Esophagus muscularis mucosa (tissue), 4 donors: ENCODE data around the gene NR1H2. TPM values are rescaled to one million over a fixed set of nuclear protein-coding genes. Genes with fewer than 3 reads are reported as not detected.
"Not testable (repeated sequence)": the region's sequence is repeated elsewhere in the genome, so short reads cannot be mapped to it uniquely, and the experiment has no call there.

Source experiments
- DNase-seq: peaks from one replicate; pipeline ENCODE4 v3.0.0-alpha.2; 2017; ENCODE audit errors: extremely low spot score
- H3K27ac ChIP-seq, 4 donors: fragments of 200-600 bp; sonication (generic); replicated peaks in 1 of 4; 1 replicate in 3 of 4; 2 replicates in 1 of 4; pipeline ENCODE4 v1.5.1; 2016 to 2019; ENCODE audit warnings: mild to moderate bottlenecking in 1 of 4
- H3K27me3 ChIP-seq, 4 donors: fragments of 200-600 bp; sonication (generic); one replicate each; pipeline versions ENCODE4 v1.5.1 to v1.6.0; 2016 to 2019
- H3K36me3 ChIP-seq, 4 donors: fragments of 200-600 bp; sonication (generic); one replicate each; pipeline ENCODE4 v1.5.1; 2016 to 2019
- H3K4me1 ChIP-seq, 4 donors: fragments of 200-600 bp; sonication (generic); one replicate each; pipeline ENCODE4 v1.5.1; 2016 to 2019
- H3K4me3 ChIP-seq, 4 donors: fragments of 200-600 bp; sonication (generic); 1 replicate in 2 of 4; 2 replicates in 2 of 4; pipeline ENCODE4 v1.5.1; 2016 to 2019; ENCODE audit warnings: mild to moderate bottlenecking in 4 of 4, moderate library complexity in 1 of 4
- H3K9me3 ChIP-seq, 4 donors: fragments of 200-600 bp; sonication (generic); 1 replicate in 3 of 4; 2 replicates in 1 of 4; pipeline ENCODE4 v1.5.1; 2016 to 2019
- CTCF ChIP-seq, 3 experiments: fragments of 200-600 bp in 2 of 3; fragments of 450-650 bp in 1 of 3; sonication (generic) in 2 of 3; IDR thresholded peaks; one replicate each; pipeline ENCODE4 v1.5.1; 2017 to 2019; ENCODE audit warnings: antibody characterized with exemption in 3 of 3, mild to moderate bottlenecking in 2 of 3, moderate library complexity in 1 of 3
- EP300 ChIP-seq: sonication (generic); formaldehyde crosslinking; IDR thresholded peaks from one replicate; pipeline ENCODE4 v1.6.1; 2017; ENCODE audit warnings: antibody characterized with exemption
- POLR2A ChIP-seq: fragments of 450-650 bp; IDR thresholded peaks from one replicate; pipeline ENCODE4 v1.6.1; 2017; ENCODE audit warnings: antibody characterized with exemption, moderate library complexity, mild to moderate bottlenecking, low read depth
- POLR2AphosphoS5 ChIP-seq, 2 donors: sonication (generic); formaldehyde crosslinking; IDR thresholded peaks; one replicate each; pipeline ENCODE4 v1.6.1; 2017; ENCODE audit warnings: antibody characterized with exemption in 2 of 2
- WGBS: methylation state at CpG from one replicate; pipeline ENCODE4 v1.1.5; 2018; 5-methylcytosine and 5-hydroxymethylcytosine counted together
- intact Hi-C: fragments of 100-400 bp; cut with DNase I; formaldehyde crosslinking; loops from one replicate; pipeline ENCODE4 v1.15.1; 2023
- total RNA-seq, 4 donors: library from RNA; depleted of rRNA; stranded (reverse); fragments of >200 nt; gene quantifications; one replicate each; pipeline versions ENCODE4 v1.1.0 to v1.2.1, GENCODE V29; 2016

NR1H2 gene
- total RNA-seq, 4 donors from 2014 or later: 123 to 224 (median 191) TPM

GRCh38 chr19:50328873-50329145, 47.4 kb upstream of the NR1H2 start:
- no peak overlapping the region for H3K27ac ChIP-seq
- 4% methylated on average over 8 of the region's 40 CpGs for WGBS
- peak overlapping the region; percentile 39 to 59 (median 44) for H3K4me3 ChIP-seq
- intact Hi-C loops: no loop called here
- TF ChIP-seq EP300 (no peak), CTCF (IDR thresholded peaks at IDR 0.05) (peak in 1 of 3 experiments; percentile 19), POLR2AphosphoS5 (IDR thresholded peaks at IDR 0.05) (no peak), POLR2A (no peak)
- peaks cover 0 to 81% (median 51%) of the 10 kb centered on the region in 4 donors for H3K27me3 ChIP-seq
- no peaks in the 10 kb centered on the region for H3K9me3 ChIP-seq
- H3K36me3 ChIP-seq: no peaks in the 10 kb centered on the region
- no peak for DNase-seq
- peaks cover 28 to 76% (median 68%) of the 10 kb centered on the region in 4 donors for H3K4me1 ChIP-seq

- H3K4me1 ChIP-seq: peaks cover 32 to 81% (median 73%) of the 10 kb centered on the region in 4 donors
- H3K4me3 ChIP-seq: peak within 1 kb of the TSS; percentile 39 to 59 (median 46)
- no peaks in the 10 kb centered on the region for H3K36me3 ChIP-seq
- whole genome bisulfite sequencing: 1% methylated on average over 43 of the region's 43 CpGs
- peak within 1 kb of the TSS; percentile 62 to 82 (median 82) for H3K27ac ChIP-seq
- peaks cover 0 to 87% (median 51%) of the 10 kb centered on the region in 4 donors for H3K27me3 ChIP-seq
- H3K9me3 ChIP-seq: no peaks in the 10 kb centered on the region
- peak; percentile 99 for DNase-seq
- intact Hi-C loops: no loop called here
- TF ChIP-seq POLR2A: no peak
- TF ChIP-seq POLR2AphosphoS5 (IDR thresholded peaks at IDR 0.05): peak; percentile 77 to 92
Observed at GRCh38 chr19:50329146-50329925, 46.9 kb upstream of the NR1H2 start, which contains the start of gene KCNC3. Gene KCNC3, minus strand, starts transcription at chr19:50329377. Its CDS starts 295 bp downstream, at chr19:50329082.

GRCh38 chr19:50329926-50330294, 46.3 kb upstream of the NR1H2 start:
- peaks cover 32 to 83% (median 73%) of the 10 kb centered on the region in 4 donors for H3K4me1 ChIP-seq
- H3K27me3 ChIP-seq: peaks cover 0 to 92% (median 51%) of the 10 kb centered on the region in 4 donors
- H3K36me3 ChIP-seq, intact Hi-C loops, H3K9me3 ChIP-seq, DNase-seq: not testable (repeated sequence)
- 9% methylated on average over 18 of the region's 18 CpGs for WGBS
- peak overlapping the region; percentile 35 to 59 (median 46) for H3K4me3 ChIP-seq
- H3K27ac ChIP-seq: peak overlapping the region; percentile 62 to 82 (median 82)

GRCh38 chr19:50330365-50331078, 45.7 kb upstream of the NR1H2 start:
- H3K4me1 ChIP-seq: peaks cover 32 to 78% (median 70%) of the 10 kb centered on the region in 4 donors
- peak overlapping the region; percentile 35 to 59 (median 46) for H3K4me3 ChIP-seq
- no peaks in the 10 kb centered on the region for H3K36me3 ChIP-seq
- WGBS: 2% methylated on average over 36 of the region's 48 CpGs
- H3K9me3 ChIP-seq: no peaks in the 10 kb centered on the region
- intact Hi-C loops: no loop called here
- peaks cover 0 to 97% (median 51%) of the 10 kb centered on the region in 4 donors for H3K27me3 ChIP-seq
- peak in 1 of 2 donors; percentile 16 for TF ChIP-seq POLR2AphosphoS5 (IDR thresholded peaks at IDR 0.05)
- no peak for TF ChIP-seq EP300
- TF ChIP-seq POLR2A: no peak
- DNase-seq: no peak
- H3K27ac ChIP-seq: peak overlapping the region; percentile 62 to 82 (median 82)

- DNase-seq: no peak
- Histone ChIP-seq H3K27me3 (peaks cover 0 to 88% (median 46%) of the 10 kb centered on the region in 4 donors), H3K27ac (peak overlapping the region; percentile 26 to 82 (median 62)), H3K36me3 (no peaks in the 10 kb centered on the region), H3K4me1 (peaks cover 24 to 70% (median 61%) of the 10 kb centered on the region in 4 donors), H3K9me3 (no peaks in the 10 kb centered on the region), H3K4me3 (peak overlapping the region; percentile 35 to 66 (median 46))
- intact Hi-C loops: no loop called here
- 19% methylated on average over 10 of the region's 10 CpGs for WGBS
- TF ChIP-seq EP300 (no peak), POLR2A (no peak), POLR2AphosphoS5 (IDR thresholded peaks at IDR 0.05) (no peak), CTCF (IDR thresholded peaks at IDR 0.05) (no peak)
Observed at GRCh38 chr19:50331221-50331993, 44.9 kb upstream of the NR1H2 start.
